ENCODE results near the gene MAN1C1. TPM values are rescaled to one million over a fixed set of nuclear protein-coding genes. Genes with fewer than 3 reads are reported as not detected.

The MAN1C1 gene
- total RNA-seq, 2 donors from 2014 or later, result 22.8 to 34.4 TPM

DNA sequence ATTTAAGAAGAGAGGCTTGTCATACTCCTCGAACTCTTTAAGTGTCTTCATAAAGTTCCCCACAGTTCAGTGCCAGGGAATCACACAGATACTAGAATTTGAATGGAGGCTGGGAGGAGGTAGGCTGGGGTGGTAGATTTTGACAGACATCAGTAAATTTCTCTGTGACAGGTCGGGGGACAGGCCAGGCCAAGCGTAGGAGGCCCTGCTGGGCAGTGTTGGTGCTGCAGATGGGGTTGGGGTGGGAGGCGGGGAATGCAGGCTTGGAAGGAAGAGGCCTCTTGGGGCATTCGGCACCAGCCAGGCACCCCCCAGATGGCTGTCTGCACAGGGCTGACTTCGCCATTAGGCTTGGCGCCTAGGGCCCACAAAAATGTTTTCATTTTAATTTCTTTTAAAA is 84.0 kb downstream of the MAN1C1 start:
- DNase-seq (ENCODE audit: low spot score), result no peak
- no peak overlapping the region for H3K4me3 ChIP-seq
- H3K4me1 ChIP-seq (replicated peaks), result peaks cover 3% of the 10 kb centered on the region
- H3K9me3 ChIP-seq, result no peaks in the 10 kb centered on the region
- no peaks in the 10 kb centered on the region for H3K36me3 ChIP-seq
- 78% methylated on average over 7 of the region's 7 CpGs for WGBS
- no peaks in the 10 kb centered on the region for H3K27me3 ChIP-seq (replicated peaks; ENCODE audit: insufficient read depth)
- TF ChIP-seq POLR2AphosphoS5 (IDR thresholded peaks at IDR 0.05), result no peak
- TF ChIP-seq, protein P1, sequence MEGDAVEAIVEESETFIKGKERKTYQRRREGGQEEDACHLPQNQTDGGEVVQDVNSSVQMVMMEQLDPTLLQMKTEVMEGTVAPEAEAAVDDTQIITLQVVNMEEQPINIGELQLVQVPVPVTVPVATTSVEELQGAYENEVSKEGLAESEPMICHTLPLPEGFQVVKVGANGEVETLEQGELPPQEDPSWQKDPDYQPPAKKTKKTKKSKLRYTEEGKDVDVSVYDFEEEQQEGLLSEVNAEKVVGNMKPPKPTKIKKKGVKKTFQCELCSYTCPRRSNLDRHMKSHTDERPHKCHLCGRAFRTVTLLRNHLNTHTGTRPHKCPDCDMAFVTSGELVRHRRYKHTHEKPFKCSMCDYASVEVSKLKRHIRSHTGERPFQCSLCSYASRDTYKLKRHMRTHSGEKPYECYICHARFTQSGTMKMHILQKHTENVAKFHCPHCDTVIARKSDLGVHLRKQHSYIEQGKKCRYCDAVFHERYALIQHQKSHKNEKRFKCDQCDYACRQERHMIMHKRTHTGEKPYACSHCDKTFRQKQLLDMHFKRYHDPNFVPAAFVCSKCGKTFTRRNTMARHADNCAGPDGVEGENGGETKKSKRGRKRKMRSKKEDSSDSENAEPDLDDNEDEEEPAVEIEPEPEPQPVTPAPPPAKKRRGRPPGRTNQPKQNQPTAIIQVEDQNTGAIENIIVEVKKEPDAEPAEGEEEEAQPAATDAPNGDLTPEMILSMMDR (IDR thresholded peaks at IDR 0.05), result no peak
- no peak for TF ChIP-seq POLR2A (IDR thresholded peaks at IDR 0.05)
- peak overlapping the region in 1 of 2 donors; percentile 51 for H3K27ac ChIP-seq
- intact Hi-C loops (cut with DNase I), result no loop called here

DNA sequence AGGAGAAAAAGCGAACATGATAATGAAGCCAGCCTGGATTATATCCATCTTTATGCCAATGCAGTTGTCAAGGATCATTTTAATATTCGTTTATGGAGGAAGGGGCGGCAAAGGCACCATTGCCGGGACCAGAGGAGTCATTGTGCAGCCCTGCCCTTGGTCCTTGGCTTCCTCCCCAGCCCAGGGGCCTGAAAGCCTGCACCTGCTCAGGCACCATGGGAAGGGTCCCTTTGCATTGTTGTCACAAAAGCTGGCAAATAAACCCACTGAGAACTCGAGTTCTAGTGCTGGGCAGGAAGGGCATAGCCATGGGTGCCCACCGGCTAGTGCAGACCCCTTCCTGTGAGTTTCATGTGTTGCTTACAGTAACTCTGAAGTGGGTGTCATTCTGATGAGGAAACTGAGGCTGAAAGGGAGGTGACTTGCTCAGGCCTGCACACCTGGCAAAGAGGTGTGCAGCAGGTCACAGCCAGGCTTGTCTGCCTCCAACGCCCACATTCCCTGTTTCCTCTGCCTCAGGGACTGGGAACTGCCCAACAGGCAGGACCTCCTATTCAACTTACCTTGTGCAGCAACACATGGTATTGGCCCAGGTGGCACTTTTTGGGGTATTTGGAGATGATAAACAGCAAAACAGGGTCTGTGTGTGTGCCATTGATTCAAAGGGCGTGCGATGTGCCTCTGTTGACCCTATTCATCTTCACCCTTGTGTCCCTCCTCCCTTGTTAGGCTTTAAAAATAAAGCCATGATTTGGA is 84.6 kb downstream of the MAN1C1 start:
- H3K4me1 ChIP-seq (replicated peaks), result peaks cover 3% of the 10 kb centered on the region
- 84% methylated on average over 9 of the region's 9 CpGs for WGBS
- no peak overlapping the region for H3K4me3 ChIP-seq
- intact Hi-C loops (cut with DNase I), result no loop called here
- no peaks in the 10 kb centered on the region for H3K27me3 ChIP-seq (replicated peaks; ENCODE audit: insufficient read depth)
- H3K9me3 ChIP-seq, result no peaks in the 10 kb centered on the region
- no peaks in the 10 kb centered on the region for H3K36me3 ChIP-seq
- no peak for DNase-seq (ENCODE audit: low spot score)
- peak overlapping the region in 1 of 2 donors; percentile 51 for H3K27ac ChIP-seq
- TF ChIP-seq POLR2A (IDR thresholded peaks at IDR 0.05), result no peak
- TF ChIP-seq, protein P1 (IDR thresholded peaks at IDR 0.05), result no peak
- no peak for TF ChIP-seq POLR2AphosphoS5 (IDR thresholded peaks at IDR 0.05)

DNA sequence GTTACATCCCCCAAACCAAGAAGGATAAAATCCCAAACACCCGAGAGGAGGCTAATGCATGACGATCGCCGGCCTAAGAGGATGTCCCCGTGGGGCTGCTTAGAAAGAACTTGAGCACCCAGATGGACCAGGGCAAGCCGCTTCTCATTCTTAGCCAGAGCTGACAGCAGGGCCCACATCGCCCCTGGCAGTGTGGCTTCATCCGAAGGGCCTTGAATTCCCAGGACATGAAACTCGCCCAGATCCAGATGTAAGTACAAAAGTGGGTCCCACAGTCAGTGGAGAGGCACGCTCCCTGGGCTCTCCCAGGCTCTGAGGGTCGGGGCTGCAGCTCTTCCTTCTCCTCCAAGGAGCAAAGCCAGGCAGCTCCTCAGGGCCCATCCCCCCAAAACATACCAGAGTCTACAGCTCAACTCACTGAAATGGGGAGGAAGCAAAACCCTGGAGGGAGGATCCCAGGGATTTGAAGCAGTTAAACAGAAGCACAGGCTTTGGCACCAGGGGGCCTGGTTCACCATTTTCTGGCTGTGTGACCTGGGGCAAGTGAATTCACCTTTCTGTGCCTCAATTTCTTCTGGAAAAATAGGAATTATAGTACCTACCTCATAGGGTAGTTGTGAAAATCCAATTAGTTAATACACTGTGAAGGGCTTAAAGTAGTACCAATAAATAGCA is 85.6 kb downstream of the MAN1C1 start:
- Histone ChIP-seq H3K4me3 (no peak overlapping the region), H3K36me3 (no peaks in the 10 kb centered on the region), H3K27ac (no peak overlapping the region), H3K4me1 (replicated peaks) (peaks cover 3% of the 10 kb centered on the region), H3K27me3 (replicated peaks; ENCODE audit: insufficient read depth) (no peaks in the 10 kb centered on the region), H3K9me3 (no peaks in the 10 kb centered on the region)
- DNase-seq (ENCODE audit: low spot score), result no peak
- TF ChIP-seq, protein P1 (IDR thresholded peaks at IDR 0.05), result no peak
- no peak for TF ChIP-seq POLR2AphosphoS5 (IDR thresholded peaks at IDR 0.05)
- TF ChIP-seq POLR2A (IDR thresholded peaks at IDR 0.05), result no peak
- intact Hi-C loops (cut with DNase I), result no loop called here
- WGBS, result 93% methylated on average over 11 of the region's 11 CpGs

DNA sequence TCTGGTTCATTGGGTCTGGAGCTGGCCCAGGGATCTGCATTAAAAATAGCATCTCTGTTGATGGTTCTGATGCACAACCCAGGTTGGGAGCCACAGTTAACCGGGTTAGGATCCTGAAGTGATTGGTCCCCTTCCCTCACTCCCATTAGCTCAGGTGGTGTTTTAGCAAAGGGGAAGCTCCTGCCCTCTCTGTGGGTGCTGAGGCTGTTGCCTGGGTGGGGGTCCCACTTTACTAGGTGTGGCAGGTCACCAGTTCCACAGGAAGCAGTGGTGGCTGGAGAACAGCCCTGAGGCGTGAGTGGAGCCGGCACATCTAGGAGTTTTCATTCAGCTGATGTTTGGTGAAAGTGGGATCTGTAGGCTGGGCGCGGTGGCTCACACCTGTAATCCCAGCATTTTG is 86.5 kb downstream of the MAN1C1 start:
- Histone ChIP-seq H3K27me3 (replicated peaks; ENCODE audit: insufficient read depth) (no peaks in the 10 kb centered on the region), H3K36me3 (no peaks in the 10 kb centered on the region), H3K4me3 (no peak overlapping the region), H3K4me1 (replicated peaks) (peaks cover 3% of the 10 kb centered on the region), H3K27ac (no peak overlapping the region), H3K9me3 (no peaks in the 10 kb centered on the region)
- 92% methylated on average over 5 of the region's 5 CpGs for WGBS
- intact Hi-C loops (cut with DNase I), result no loop called here
- no peak for DNase-seq (ENCODE audit: low spot score)
- TF ChIP-seq POLR2AphosphoS5 (IDR thresholded peaks at IDR 0.05) (no peak), POLR2A (IDR thresholded peaks at IDR 0.05) (no peak)
- TF ChIP-seq, protein P1 (IDR thresholded peaks at IDR 0.05), result no peak
